GM18861 (cell line): ENCODE results near the gene KRTAP5-9.
"Not testable (repeated sequence)": the region's sequence is repeated elsewhere in the genome, so short reads cannot be mapped to it uniquely, and the experiment has no call there.

Experiments used
- ATAC-seq: cut with Tn5 transposase; IDR thresholded peaks from one replicate; pipeline ENCODE4 v1.9.1; 2021; ENCODE audit not compliant: unreplicated experiment

Gene KRTAP5-9, protein sequence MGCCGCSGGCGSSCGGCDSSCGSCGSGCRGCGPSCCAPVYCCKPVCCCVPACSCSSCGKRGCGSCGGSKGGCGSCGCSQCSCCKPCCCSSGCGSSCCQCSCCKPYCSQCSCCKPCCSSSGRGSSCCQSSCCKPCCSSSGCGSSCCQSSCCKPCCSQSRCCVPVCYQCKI

GRCh38 chr11:71548120-71548519 lies at the start of gene KRTAP5-9:
KRTAP5-9 (plus strand) TSS chr11:71548420; CDS start chr11:71548658, 238 bp downstream.
- no peak for ATAC-seq

DNA sequence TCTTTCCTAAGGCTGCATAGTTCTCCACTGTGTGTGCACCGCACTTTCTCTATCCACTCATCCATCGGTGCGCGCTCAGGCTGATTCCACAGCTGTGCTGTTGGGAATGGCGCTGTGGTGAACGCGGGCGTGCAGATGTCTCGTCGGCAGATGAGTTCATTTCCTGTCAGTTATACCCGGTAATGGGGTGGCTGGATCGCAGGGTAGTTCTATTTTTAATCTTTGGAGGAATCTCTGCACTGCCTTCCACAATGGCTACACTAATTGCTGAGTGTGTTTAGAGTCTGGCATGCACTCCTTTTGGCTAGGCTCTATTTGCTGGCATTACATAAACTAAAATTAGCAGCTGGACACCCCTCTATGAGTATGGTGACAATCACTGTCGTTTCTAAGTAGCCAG lies 49.1 kb upstream of the KRTAP5-9 start:
- ATAC-seq = no peak

DNA sequence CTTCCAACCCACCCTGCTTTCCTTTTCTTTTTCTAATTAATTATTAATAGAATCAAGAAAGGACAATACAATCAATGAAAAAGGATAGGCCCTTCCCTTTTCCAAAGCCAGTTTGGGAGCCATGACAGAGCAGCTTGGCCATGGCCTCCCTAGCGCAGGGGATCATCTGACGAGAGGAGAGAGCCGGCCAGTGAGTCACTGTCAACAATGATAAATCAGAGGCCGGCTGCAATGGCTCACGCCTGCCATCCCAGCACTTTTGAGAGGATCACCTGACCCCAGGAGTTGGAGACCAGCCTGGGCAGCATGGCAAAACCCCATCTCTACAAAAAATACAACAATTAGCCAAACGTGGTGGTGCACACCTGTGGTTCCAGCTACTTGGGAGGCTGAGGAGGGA lies 48.7 kb upstream of the KRTAP5-9 start:
- ATAC-seq = no peak

DNA sequence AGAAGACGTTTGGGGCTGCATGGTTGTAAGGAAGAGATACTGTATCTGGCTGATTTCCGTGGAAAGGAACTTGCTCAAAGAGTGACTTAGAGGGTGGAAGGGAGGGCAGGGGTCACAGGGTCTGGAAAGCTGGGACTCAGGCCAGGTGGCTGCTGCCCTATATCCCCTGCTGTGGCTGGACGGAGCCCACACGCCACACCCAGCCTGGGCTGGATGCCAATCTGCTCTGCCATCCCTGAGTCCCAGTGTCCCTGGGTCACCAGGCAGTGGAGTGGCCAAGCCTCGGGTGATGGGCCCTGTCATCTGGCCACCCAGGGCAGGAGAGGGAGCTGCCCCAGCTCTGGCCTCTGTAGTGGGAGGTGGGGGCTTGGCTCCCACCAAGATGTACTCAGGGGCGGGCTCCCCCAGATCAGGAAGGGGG lies 47.6 kb upstream of the KRTAP5-9 start:
- ATAC-seq = no peak

DNA sequence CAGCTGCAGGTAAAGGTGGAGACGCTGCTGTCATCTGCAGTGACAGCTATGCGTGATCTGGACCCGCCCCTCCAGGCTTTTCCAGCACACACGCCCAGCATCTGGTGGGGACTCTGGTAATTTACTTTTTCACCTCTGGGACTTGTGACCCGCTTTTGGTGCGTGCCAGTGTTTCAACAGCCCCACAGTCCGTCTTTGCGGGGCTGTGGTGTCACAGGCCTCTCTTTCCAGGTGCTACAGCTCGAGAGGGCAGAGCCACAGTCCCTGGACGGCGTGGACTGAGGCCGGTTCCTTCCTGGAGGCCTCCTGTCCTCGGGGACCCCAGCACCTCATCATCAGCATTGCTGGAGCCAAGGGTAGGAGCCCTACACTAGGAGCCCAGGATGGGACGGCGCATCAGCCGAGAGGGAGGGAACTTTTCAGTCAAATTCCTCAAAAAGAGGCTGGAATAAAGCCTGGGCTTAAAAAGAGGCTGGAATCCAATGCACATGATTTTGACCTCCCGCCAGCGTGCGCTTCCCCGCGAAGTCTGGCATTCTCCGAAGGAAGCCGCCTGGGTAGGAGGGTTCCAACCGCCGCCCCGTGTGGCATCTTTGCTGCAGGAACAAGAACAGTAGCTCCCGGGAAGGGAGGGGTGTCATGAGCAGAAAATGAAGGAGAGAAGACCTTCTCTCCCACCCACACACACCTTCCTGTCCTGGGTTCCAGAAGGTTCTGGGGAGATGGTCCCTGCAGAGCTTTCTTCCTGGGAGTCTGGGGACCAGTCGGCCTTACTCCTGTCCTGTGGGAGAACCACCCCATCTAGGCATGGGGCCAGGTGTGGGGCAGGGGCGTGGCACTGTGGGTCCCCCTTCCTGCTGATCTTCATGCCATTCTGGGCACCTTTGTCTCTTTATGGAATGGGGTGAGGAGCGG lies 46.9 kb upstream of the KRTAP5-9 start:
- ATAC-seq = no peak

- no peak for ATAC-seq
Observed at GRCh38 chr11:71502026-71502425, 46.2 kb upstream of the KRTAP5-9 start.

- no peak for ATAC-seq
Observed at GRCh38 chr11:71502871-71503435, 45.3 kb upstream of the KRTAP5-9 start.

DNA sequence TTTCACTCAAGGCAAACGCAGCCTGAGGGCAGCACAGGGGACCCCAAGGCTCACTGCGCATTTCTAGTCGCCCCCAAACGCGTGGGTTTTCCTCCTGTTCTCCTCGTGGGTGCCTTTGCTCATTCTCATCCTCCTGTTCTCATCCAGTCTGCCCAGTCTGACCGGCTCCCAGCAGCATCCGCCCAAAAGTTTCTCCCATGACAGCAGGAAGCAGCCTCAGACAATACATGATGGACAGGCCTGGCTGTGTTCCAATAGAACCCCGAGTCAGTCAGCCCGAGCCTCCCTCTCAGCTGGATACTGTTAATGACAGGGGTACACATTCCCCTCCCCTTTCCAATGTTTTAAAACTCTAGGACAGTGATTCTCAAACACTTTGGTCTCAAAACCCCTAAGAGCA lies 43.7 kb upstream of the KRTAP5-9 start:
- ATAC-seq = no peak

DNA sequence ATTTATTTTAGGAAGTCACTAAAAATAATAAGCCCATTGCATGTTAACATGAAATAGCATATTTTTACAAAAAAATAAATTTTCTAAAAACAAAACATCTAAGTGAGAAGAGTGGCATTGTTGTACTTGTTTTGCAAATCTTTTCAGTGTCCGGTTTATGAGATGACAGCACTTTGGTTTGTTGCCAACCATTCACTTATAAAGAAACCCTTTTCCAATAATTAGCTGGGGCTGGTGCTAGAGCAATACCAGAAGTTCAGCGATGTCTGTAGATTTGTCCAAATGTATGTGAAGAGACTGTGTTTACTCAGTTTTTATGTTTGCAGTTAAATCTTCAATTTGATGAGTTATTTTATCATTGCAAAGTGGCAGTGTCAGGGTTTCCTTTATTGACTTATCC lies 43.2 kb upstream of the KRTAP5-9 start:
- ATAC-seq = no peak

DNA sequence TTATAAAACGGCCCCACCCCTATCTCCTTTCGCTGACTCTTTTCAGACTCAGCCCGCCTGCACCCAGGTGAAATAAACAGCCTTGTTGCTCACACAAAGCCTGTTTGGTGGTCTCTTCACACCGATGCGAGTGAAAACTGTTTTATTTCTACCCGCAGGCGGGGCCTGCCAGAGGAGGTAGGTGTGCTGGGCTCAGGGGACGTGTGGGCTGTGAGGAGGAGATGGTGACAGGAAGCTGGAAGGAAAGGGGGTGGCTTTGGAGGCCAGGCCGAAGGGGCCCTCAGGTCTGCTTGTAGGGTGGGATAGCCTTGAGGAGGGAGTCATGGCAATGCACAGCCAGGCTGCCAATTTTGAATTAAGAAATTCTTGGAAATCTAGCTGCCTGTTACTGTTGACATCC lies 42.4 kb upstream of the KRTAP5-9 start:
- no peak for ATAC-seq

DNA sequence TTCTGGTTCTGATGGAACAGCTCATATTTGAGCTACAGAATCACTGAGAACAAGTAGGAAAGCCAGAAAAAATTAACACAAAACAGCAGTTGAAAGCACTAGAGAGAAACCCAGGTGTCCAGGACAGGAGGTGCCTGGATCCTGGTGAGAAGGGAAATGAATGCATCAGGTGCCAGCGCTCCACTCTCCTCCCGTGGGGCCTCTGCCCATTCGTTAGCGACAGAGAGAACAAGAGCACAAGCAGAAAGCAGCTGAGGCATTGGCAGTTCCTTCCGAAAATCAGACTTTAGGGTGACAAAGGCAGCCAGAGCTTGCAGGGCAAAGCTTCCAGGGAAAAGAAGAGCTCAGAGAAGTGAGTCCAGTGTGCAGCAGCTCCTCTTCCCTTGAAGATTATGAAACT lies 41.1 kb upstream of the KRTAP5-9 start:
- ATAC-seq = no peak

DNA sequence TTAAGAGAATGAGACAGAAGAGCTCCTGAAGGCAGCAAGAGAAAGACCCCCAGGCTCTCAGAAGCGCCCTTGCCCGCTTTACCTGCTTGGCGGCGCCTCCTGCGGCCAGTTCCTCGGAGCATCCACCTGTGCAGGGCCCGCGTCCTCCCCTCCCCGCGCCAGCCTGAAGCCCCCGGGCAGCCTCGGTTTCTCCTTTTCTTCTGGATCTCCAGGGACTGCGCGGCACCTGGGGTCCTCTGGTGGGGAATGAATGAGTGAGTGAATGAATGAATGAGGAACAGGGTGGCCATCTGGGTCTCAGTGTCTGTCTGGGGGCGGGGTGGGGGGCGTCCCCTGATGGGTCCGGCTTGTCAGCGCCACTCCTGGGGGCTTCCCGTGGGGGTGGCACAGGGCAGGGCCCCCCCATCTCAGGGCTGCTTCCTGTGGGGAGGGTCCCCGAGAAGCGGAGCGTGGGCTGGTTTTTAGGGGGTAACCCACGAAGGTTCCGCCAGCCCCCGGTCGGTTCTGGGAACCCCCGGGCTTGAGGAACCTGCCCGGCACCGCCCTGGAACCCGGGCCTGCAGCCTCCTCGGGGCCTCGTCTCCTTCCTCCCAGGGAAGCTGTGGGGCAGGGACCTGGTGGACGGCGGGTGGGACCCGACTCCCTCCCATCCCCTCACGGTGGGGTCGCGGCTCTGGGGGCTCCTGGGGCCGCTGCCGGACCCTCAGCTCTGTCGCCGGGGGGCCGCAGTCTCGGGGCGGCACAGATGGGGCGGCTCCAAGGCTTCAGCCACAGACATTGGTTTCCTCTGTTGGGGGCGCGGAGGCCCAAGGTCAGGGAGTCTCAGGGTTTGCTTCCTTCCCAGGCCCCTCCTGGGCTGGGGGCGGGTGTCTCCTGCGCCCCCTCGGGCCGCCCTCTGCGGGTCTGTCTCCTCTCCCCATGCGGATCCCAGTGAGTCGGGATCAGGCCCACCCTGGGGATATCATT lies 29.4 kb upstream of the KRTAP5-9 start:
- ATAC-seq = no peak

GRCh38 chr11:71519546-71519945 lies 28.7 kb upstream of the KRTAP5-9 start:
- no peak for ATAC-seq

DNA sequence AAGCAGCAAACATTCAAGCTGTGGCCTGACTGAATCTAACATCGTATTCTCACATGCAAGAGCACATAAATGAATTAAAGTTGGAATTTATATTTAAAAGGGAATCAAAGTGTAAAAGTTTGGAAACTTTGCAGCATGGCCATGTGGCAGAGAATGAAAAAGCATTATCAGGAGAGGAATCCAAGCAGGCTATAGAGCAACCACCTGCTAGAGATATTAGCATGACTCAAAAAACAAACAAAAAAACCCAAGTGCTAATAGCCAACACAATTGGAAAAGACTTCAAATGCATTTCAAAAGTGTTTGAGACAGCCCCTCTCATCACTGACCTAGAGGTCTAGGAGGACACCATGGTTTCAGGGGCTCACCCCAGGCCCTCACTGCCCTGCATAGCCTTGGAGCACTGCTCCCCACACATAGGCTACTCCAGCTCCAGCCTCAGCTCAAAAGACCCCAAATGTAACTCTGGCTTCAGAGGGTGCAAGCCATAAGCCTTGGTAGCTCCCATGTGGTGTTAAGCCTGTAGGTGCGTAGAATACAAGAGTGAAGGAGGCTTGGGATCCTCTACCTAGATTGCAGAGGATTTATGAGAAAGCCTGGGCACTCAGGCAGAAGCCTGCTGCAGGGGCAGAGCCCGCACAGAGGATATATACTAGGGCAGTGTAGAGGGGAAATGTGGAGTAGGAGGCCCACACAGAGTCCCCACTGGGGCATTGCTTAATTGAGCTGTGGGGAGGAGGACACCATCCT lies 22.9 kb upstream of the KRTAP5-9 start:
- no peak for ATAC-seq

DNA sequence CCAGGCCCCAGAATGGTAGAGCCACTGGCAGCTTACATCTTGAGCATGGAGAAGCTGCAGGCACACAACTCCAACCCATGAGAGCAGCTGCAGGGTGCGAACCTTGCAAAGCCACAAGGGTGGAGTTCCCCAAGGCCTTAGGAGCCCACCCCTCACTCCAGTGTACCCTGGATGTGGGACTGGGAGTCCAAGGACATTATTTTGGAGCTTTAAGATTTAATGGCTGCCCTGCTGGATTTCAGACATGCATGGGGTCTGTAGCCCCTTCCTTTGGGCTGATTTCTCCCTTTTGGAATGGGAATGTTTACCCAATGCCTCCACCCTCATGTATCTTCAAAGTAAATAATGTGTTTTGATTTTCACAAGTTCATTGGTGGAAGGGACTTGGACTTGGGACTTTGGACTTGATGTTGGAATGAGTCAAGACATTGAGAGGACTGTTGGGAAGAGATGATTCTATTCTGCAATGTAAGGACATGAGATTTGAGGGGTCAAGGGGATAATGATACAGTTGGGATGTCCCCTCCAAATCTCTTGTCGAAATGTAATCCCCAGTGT lies 22.2 kb upstream of the KRTAP5-9 start:
- ATAC-seq = no peak

GRCh38 chr11:71526796-71527575 lies 21.2 kb upstream of the KRTAP5-9 start, which contains the start of gene KRTAP5-7:
KRTAP5-7 (plus strand) TSS chr11:71527267; CDS start chr11:71527301, 34 bp downstream.
- not testable (repeated sequence) for ATAC-seq

DNA sequence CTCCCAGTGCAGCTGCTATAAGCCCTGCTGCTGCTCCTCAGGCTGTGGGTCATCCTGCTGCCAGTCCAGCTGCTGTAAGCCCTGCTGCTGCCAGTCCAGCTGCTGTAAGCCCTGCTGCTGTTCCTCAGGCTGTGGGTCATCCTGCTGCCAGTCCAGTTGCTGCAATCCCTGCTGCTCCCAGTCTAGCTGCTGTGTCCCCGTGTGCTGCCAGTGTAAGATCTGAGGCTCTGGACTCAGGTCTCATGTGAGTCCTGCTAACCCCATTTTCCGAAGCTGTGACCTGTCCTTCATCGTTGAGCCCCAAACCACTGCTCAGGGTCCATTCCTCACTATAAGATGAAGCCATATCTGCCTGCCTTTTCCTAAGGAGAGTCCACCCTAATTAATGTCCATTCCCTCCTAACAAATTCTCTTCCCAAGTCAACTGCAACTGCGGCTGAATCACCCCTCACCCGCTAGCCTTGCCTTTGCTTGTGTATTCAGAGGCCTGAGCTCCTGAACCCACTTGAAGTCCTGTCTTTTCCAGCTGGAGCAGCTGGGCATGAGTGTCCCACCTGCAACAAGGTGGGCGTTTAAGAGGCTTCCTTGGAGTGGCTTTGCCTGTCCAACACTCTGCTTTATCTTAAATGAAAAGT lies 20.5 kb upstream of the KRTAP5-9 start:
- ATAC-seq = no peak

GRCh38 chr11:71530602-71531001 lies 17.6 kb upstream of the KRTAP5-9 start:
- no peak for ATAC-seq
